Stimulated activated naive CD8-positive, alpha-beta T cell treated with anti-CD3 and anti-CD28 coated beads, Interleukin-15, Interleukin-2, amounts not matched to agents 100 ng/mL and 50 ng/mL, for 24 hours (primary cell): Measurements from ENCODE around the gene TBC1D2B.

Source experiments
- H3K27ac Mint-ChIP-seq: one replicate; pipeline ENCODE4 v1.8.0; 2021; ENCODE audit warnings: mild to moderate bottlenecking, mixed read lengths
- H3K27me3 Mint-ChIP-seq: one replicate; pipeline ENCODE4 v1.8.0; 2021; ENCODE audit warnings: mixed read lengths
- H3K36me3 Mint-ChIP-seq: one replicate; pipeline ENCODE4 v1.8.0; 2021; ENCODE audit warnings: low read depth, mixed read lengths
- H3K4me1 Mint-ChIP-seq: one replicate; pipeline ENCODE4 v1.8.0; 2021; ENCODE audit warnings: low read depth, mixed read lengths
- H3K4me3 Mint-ChIP-seq: one replicate; pipeline ENCODE4 v1.8.0; 2021; ENCODE audit warnings: mild to moderate bottlenecking, mixed read lengths
- H3K9me3 Mint-ChIP-seq: one replicate; pipeline ENCODE4 v1.8.0; 2021; ENCODE audit warnings: mixed read lengths

The TBC1D2B gene

DNA sequence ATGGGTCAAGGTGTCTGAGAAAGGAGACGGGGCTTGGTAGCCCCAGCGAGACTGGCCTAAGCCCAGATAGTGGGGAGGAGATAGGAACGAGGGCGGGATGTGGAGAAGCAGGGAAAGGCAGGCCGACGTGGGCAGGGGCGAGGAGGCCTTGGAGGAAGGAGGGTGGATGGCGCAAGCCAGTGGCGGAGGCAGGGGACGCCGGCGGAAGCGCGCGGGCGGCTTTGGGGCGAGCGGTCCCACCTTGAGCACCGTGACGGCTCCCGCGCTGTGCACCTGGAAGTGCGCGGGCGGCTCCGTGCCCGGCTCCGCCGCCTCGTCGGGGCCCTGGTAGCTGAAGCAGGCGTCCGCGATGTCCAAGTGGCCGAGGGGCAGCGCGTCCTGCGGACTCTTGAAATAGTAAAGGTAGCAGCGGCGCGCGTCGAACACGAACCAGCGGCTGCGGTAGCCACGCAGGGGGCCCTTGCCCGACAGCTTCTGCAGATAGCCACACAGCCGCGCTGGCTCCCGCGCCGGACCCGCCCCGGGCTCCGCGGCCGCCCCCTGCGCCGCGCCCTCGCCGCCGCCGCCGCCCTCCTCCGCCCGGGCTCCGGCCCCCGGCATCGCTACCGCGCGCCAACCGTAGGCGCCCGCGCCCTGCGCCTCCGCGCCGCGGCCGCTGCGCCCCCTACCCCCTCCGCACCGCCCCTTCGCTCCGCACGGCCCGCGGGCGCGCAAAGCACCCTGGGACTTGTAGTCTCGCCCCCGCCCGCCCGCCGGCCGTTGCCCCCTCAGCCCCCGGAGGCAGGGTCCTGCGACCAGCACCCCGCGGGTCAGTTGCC, at the start of gene TBC1D2B:
Gene TBC1D2B (minus strand): TSS at position 659 of the 818 bp plus-strand sequence. CDS start 59 bp downstream, at position 600.
- Mint-ChIP-seq H3K36me3 (no peaks in the 10 kb centered on the region), H3K27me3 (no peaks in the 10 kb centered on the region), H3K27ac (peak within 1 kb of the TSS; percentile 97), H3K4me3 (peak within 1 kb of the TSS; percentile 99), H3K9me3 (no peaks in the 10 kb centered on the region), H3K4me1 (peaks cover 39% of the 10 kb centered on the region)

DNA sequence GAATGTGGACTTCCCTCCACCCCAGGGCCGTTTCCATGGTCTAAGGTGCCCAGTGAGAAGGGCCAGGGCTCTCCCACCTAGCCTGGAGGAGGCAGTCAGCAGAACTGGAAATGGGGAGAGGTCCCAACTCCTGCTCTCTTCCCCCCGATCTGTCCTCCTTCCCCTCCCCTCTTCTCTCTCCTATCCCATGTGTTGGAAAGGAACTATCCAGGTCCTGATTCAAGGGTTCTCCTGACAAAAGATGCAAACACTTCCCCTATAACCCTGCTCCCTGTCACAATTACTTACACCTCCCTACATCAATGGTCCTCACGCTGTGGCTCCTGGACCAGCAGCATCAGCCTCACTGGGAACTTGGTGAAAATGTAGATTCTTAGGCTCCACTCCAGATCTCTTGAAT, 47.8 kb upstream of the TBC1D2B start:
- no peak overlapping the region for H3K4me3 Mint-ChIP-seq
- no peaks in the 10 kb centered on the region for H3K4me1 Mint-ChIP-seq
- no peaks in the 10 kb centered on the region for H3K27me3 Mint-ChIP-seq
- H3K27ac Mint-ChIP-seq = no peak overlapping the region
- H3K36me3 Mint-ChIP-seq = no peaks in the 10 kb centered on the region
- H3K9me3 Mint-ChIP-seq = no peaks in the 10 kb centered on the region

DNA sequence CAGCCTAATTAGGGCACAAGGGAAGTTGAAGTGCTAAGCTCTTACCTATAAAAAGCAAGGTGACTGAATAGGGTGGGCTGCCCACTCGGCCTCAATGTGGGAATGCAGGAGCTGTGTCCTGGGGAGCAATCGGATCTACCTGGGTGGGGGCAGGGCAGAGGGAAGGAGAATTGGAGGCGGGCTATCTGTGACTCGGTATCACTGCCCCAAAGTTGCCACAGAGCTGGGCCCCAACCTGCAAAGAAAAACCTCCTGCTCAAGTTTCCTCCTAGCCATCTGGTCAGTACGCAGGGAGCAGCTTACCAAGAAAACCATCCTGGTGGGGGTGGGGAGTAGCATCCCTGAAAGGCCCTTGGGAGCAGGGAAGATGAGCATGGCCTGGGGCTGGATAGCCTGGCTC, 43.0 kb upstream of the TBC1D2B start:
- H3K4me3 Mint-ChIP-seq = no peak overlapping the region
- no peaks in the 10 kb centered on the region for H3K4me1 Mint-ChIP-seq
- H3K36me3 Mint-ChIP-seq = no peaks in the 10 kb centered on the region
- H3K9me3 Mint-ChIP-seq = no peaks in the 10 kb centered on the region
- no peaks in the 10 kb centered on the region for H3K27me3 Mint-ChIP-seq
- no peak overlapping the region for H3K27ac Mint-ChIP-seq

DNA sequence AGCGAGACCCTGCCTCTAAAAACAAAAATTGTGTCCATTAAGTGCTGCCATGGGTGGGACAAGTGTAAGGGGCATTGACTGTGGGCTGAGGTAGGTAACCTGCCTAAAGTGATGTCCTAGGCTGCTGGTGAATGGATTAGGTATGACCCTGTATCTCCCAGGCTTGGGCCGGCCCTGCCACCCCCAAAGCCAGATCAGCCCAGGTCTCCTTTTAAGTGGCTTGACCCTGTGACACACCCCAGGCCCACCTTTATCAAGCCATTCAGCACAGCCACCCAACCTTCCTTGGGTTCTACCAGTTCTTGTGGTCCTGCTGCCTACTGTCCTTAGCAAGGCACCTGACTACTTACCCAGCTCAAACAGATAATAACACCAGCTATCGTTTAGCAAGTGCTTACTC, 35.0 kb upstream of the TBC1D2B start:
- H3K4me1 Mint-ChIP-seq = no peaks in the 10 kb centered on the region
- H3K4me3 Mint-ChIP-seq = no peak overlapping the region
- H3K9me3 Mint-ChIP-seq = no peaks in the 10 kb centered on the region
- H3K27me3 Mint-ChIP-seq = no peaks in the 10 kb centered on the region
- H3K27ac Mint-ChIP-seq = no peak overlapping the region
- H3K36me3 Mint-ChIP-seq = no peaks in the 10 kb centered on the region

DNA sequence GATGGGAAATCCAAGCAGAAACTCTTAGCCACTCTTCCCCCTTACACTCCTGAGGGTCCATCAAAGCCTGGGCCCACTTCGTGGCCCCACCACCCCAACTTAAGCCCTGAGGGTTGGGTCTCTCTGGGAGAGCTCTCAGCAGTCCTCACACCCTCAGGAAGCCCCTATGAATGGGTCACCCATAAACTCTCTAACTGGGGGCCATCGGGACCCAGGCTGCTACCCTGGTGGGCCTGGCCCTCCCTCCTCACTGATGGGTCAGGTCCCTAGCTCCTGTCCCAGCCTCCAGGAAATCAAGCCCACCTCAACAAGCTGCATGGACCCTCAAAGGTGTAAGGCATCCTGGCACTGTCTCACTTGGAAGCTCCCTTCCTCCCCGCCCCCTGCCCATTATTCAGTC, 34.3 kb upstream of the TBC1D2B start:
- H3K27ac Mint-ChIP-seq = no peak overlapping the region
- no peaks in the 10 kb centered on the region for H3K4me1 Mint-ChIP-seq
- no peaks in the 10 kb centered on the region for H3K9me3 Mint-ChIP-seq

DNA sequence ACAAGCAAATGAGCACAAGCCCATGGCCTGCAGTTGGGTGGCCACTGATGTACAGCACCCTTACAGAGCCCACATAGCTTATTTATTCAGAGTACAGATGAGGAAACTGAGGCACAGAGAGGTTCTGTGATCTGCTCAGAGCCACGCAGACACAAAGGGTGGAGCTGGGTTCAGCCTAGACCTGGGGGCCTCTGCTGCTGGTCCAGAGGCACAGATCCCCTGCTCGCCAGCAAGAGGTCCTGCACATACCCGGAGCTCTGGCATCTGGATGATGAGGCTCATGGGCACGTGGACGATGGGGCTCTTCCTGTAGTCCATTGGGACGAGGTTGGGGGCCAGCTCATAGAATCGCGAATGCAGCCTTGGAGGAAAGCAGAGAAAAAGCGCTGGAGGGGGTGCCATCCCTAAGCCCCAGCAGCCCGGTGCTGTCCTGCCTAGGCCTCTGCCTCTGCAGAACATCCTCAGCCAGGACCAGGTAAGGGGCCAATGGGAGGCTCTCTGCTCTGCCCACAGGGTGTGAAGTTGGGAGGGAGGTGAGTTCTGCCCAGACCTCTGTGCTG, 33.5 kb upstream of the TBC1D2B start:
- Mint-ChIP-seq H3K27ac (no peak overlapping the region), H3K4me1 (peaks cover 7% of the 10 kb centered on the region), H3K4me3 (no peak overlapping the region), H3K36me3 (no peaks in the 10 kb centered on the region), H3K27me3 (no peaks in the 10 kb centered on the region), H3K9me3 (no peaks in the 10 kb centered on the region)

More for the DNA sequence above, 34.3 kb upstream of the TBC1D2B start:
- Mint-ChIP-seq H3K4me3 (no peak overlapping the region), H3K36me3 (no peaks in the 10 kb centered on the region), H3K27me3 (no peaks in the 10 kb centered on the region)

DNA sequence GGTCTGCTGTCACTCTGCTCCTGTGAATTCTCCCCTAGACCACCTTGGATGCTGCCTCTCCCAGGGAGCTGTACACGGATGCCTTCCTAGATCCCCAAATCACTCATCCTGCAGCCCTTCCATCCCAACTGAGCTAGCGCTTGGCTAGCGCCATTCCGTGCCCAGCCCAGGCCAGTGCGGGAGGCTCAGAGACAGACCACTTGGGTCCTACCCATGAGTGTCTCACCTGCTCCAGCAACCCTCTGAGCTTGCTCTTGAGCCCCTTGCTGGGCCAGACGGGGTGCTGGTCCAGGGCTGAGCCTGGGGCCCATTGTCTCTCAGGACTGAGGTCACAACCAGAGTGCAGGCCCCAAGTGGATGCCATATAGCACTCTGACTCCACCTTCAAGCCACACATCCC, 32.6 kb upstream of the TBC1D2B start:
- no peaks in the 10 kb centered on the region for H3K36me3 Mint-ChIP-seq
- no peaks in the 10 kb centered on the region for H3K27me3 Mint-ChIP-seq
- peaks cover 16% of the 10 kb centered on the region for H3K4me1 Mint-ChIP-seq
- no peak overlapping the region for H3K4me3 Mint-ChIP-seq
- no peak overlapping the region for H3K27ac Mint-ChIP-seq
- no peaks in the 10 kb centered on the region for H3K9me3 Mint-ChIP-seq

DNA sequence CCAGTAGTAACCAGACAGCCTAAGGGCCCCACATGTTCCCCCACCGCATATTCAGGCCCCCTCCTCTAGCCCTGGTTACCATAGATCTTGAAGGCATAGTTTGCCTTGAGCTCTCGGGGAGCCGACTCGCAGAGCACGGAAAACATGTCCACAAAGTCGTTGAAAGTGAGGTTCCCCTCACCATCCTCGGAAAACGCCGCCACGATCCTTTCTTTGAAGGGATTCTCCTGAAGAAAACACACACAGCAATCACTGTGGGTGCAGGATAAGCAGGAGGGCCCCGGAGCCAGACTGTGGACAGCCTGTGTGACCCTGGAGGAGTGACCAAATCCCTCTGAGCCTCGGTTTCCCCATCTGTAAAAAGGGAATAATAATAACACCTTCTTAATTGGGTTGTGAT, 31.6 kb upstream of the TBC1D2B start:
- no peaks in the 10 kb centered on the region for H3K36me3 Mint-ChIP-seq
- no peaks in the 10 kb centered on the region for H3K27me3 Mint-ChIP-seq
- no peak overlapping the region for H3K4me3 Mint-ChIP-seq
- H3K4me1 Mint-ChIP-seq = peaks cover 26% of the 10 kb centered on the region
- H3K9me3 Mint-ChIP-seq = no peaks in the 10 kb centered on the region
- no peak overlapping the region for H3K27ac Mint-ChIP-seq

DNA sequence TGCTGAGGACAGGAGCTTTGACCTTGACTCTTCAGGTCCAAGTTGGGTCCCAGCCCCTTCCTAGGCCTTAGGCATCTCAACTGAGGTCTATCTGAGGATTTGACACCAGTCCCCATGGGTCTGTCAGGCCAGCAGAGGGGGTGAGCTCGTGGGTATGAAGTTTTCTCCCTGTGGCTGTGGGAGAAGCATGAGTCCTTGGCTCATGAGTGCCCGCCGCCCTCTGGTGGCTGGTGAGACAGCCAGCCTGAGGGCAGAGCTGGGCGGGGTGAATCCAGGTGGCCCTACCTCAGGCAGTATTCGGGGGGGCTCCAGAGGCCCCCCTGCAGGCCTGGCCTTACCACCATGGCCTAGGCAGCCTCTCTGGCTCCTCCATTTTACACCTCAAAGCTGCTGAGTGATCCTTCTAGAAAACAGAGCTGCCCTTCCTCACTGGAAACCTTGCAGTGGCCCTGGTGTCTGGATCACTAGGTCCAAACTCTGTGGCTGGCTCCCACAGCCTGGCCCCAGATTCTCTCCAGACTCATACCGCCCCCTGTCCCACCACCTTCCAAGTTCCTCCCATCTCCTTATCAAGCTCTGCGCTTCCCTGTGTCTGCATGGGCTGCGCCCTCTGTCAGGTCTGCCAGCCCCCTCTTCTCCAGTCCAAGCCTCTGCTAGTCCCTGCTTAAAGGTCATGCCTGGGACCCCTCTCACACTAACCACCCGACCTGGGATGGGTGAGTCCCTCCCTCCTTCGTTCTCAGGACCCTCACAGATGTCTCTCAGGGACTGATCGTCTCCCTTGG, 31.0 kb upstream of the TBC1D2B start:
- no peaks in the 10 kb centered on the region for H3K27me3 Mint-ChIP-seq
- H3K9me3 Mint-ChIP-seq = no peaks in the 10 kb centered on the region
- H3K27ac Mint-ChIP-seq = no peak overlapping the region
- peaks cover 32% of the 10 kb centered on the region for H3K4me1 Mint-ChIP-seq
- no peak overlapping the region for H3K4me3 Mint-ChIP-seq
- no peaks in the 10 kb centered on the region for H3K36me3 Mint-ChIP-seq

DNA sequence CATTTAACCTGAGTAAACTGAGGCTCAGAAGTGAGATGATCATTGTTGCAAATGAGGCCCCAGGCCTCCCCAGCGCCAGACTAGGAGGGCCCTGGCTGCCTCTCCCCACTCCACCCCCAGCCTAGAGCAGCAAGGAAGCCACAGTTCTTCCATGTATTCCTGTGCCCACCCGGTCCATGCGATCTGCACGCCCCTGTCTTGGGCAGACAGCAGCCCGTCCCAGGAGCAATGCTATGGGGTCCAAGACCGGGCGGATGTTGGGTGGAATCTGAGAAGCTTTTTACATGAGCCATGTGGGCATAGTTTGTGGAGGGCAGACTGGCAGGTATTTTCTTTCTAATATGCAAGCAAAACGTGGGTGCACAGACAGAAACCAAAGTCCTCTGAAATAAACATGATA, 30.0 kb upstream of the TBC1D2B start:
- no peak overlapping the region for H3K27ac Mint-ChIP-seq
- H3K4me1 Mint-ChIP-seq = peaks cover 43% of the 10 kb centered on the region

DNA sequence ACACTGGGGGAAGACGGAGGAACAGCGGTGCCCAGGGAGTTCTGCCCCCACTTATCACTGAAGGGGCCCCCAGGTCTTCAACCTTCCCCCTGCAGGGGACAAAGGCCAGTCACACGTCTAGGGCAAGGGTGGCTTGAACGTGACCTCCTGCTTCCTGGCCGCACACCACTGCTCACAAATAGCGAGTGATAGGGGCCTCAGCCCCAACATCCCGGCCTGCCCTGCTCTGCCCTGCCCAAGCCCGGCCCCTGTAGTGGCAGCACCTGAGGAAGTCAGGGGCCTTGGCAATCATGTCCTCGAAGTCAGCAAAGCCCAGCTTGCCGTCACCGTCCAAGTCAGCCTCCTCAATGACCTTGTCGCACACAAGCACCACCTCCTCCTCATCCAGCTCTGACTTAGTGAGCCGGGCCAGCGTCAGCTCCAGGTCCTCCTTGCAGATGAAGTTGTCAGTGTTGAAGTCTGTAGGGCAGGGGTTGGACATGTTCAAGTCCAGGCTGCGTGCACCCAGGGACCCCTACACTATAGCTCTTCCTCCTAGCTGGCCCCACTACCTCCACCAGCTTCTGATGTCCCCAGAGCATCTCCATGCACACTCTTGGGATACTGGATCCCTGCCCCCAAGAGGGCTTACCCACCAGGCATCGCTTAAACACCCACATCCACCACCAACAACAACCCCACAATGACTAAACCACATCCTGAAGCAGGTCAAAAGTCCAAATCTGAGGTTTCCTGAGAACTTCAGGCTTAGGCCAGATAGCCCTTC, 28.1 kb upstream of the TBC1D2B start:
- Mint-ChIP-seq H3K4me3 (no peak overlapping the region), H3K27me3 (no peaks in the 10 kb centered on the region), H3K27ac (peak overlapping the region; percentile 47), H3K4me1 (peaks cover 44% of the 10 kb centered on the region), H3K9me3 (no peaks in the 10 kb centered on the region), H3K36me3 (no peaks in the 10 kb centered on the region)

More for the DNA sequence above, 30.0 kb upstream of the TBC1D2B start:
- Mint-ChIP-seq H3K9me3 (no peaks in the 10 kb centered on the region), H3K4me3 (no peak overlapping the region), H3K27me3 (no peaks in the 10 kb centered on the region), H3K36me3 (no peaks in the 10 kb centered on the region)

DNA sequence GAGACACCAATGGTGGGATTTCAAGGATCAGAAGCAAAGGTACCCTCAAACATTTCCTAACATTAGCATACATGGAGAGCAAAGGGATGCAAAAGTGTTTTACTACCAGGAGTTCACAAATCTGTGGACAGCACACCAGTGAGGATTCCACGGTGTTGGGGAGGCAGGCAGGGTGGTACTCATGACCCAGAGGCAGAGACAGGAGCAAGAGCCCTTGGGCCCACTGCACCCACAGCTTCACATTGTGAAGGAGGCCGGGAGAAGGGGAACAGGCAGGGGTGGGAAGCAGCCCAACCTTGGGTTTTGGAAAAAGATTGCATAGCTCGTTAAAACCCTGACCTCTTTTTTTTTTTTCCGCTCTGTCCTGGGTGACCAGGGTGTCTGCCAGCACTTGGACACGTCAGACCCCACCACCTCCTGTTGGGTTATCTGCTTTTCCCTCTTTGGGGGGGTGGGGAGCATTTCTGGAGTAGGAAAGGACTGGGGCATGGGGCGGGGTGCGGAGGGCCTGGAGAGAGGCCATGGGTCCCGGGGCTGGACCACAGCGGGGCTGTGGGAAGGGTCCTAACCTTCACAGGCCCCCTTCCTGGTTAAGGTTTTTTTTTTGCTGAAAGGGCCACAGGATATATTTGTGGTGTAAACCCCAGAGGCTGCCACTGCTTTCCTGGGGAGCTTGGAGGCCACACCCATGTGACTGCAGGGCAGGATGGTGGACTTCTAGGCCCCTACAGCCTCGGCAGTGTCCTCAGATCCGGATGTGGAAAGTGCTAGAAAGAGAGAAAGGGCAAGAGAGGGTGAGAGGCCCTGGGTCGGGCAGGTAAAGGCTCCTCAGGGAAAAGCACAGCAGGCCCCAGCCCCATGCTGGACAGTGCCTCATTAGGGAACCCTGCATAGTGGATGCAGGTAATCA, 27.3 kb upstream of the TBC1D2B start:
- H3K4me3 Mint-ChIP-seq = no peak overlapping the region
- no peaks in the 10 kb centered on the region for H3K36me3 Mint-ChIP-seq
- H3K9me3 Mint-ChIP-seq = no peaks in the 10 kb centered on the region
- peak overlapping the region; percentile 83 for H3K27ac Mint-ChIP-seq
- H3K27me3 Mint-ChIP-seq = no peaks in the 10 kb centered on the region
- H3K4me1 Mint-ChIP-seq = peaks cover 44% of the 10 kb centered on the region

DNA sequence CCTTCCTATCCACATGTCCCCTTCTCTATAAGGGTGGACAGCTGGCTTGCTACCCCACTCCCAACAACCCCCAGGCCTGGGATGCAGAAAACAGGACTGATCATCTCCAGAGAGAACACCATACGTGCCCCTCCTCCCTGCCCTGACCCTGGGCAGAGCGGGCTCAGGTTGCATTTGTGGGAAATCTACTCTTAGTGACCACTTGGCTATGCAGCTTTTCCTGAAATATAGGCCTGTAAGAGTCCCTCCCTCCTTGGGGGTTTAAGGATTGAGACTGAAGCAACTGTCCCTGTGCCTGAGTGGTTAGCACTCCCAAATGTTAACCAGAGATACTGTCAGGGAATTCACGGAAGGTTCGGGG, 26.6 kb upstream of the TBC1D2B start:
- peak overlapping the region; percentile 83 for H3K27ac Mint-ChIP-seq
- peak overlapping the region; percentile 24 for H3K4me3 Mint-ChIP-seq
- H3K9me3 Mint-ChIP-seq = no peaks in the 10 kb centered on the region
- peaks cover 44% of the 10 kb centered on the region for H3K4me1 Mint-ChIP-seq
- H3K36me3 Mint-ChIP-seq = no peaks in the 10 kb centered on the region
- H3K27me3 Mint-ChIP-seq = no peaks in the 10 kb centered on the region
